ENCODE data around the gene ACTL7B. TPM values are rescaled to one million over a fixed set of nuclear protein-coding genes. Genes with fewer than 3 reads are reported as not detected.
"Not testable (repeated sequence)": the region's sequence is repeated elsewhere in the genome, so short reads cannot be mapped to it uniquely, and the experiment has no call there.

Gene ACTL7B
- polyA plus RNA-seq, 5 donors = not detected

DNA sequence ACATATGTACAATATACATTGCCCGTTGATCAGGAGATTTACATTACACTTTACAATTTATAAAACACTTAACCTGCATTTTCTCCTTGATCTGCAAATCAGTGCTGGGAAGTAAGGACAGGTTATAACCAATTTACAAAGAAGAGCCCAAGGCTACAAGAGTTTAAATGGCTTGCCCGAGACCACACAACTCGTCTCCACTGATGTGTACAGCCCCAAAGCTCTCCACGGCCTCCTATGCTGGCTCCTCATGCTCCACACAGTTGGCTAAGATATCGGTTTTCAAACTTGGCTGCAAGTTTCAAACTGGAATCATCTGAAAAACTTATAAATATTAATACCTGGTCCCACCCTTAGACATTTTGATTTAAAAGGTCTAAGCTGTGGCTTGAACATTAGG is 10.3 kb downstream of the ACTL7B start:
- no peak for DNase-seq

DNA sequence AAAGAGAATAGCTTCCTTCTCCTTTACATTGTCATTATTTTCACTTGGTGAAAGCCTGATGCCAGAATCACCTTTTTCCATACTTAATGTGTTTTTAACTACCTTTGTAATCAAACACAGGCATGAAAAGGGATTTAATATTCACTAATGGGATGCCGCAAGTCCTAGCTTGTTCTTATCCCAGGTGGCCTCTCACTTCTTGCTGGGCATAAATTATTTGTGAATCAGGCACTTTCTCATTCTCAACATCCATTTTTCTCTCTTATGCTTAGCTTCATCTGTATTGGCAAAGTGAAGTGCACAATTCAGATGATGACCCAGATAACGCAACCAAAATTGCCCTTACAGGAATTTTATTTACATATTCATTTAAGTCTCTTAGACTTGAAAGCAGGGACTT is 10.9 kb downstream of the ACTL7B start:
- DNase-seq = no peak

DNA sequence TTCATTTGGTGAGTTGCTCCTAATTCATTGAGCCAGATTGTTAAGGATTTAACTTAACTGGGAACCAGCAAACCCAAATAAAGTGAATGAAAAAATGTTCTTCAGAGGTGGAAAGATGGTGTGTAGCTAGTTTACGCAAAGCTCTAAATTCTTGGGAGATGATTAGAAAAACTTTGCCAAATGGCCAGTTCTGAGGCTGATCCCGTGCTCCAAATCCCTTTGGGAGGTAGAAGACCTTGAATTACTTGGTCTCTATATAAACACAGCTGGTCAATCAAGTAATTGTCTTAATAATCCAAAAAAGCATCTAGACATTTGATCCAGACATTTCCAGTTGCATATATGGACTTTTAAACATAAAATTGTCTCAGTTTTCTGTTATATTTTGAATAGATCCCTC is 11.4 kb downstream of the ACTL7B start:
- no peak for DNase-seq

DNA sequence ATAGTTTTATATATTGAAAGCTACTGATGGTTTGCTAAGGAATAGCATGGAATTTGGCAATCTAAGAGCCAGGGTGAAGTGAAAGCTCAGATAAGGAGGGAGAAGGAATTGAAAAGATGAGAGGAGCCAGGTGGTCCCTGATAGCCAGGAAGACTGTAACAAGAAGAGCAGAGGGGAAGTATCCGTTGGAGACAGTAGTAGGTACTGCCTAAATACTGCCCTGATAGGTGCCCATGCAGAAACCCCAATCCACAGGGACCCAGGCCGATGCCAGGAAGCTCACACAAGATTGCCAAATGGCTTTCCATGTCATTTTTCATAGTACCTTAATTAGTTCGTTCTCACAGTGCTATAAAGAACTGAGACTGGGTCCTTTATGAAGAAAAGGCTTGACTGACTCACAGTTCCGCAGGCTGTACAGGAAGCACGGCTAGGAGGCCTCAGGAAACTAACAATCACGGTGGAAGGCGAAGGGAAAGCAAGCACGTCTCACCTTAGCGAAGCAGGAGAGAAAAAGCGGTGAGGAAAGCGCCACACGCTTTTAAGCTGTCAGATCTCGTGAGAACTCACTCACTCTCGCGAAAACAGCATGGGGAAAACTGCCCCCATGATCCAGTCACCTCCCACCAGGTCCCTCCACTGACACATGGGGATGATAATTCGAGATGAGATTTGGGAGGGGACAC is 13.0 kb downstream of the ACTL7B start:
- no peak for DNase-seq

DNA sequence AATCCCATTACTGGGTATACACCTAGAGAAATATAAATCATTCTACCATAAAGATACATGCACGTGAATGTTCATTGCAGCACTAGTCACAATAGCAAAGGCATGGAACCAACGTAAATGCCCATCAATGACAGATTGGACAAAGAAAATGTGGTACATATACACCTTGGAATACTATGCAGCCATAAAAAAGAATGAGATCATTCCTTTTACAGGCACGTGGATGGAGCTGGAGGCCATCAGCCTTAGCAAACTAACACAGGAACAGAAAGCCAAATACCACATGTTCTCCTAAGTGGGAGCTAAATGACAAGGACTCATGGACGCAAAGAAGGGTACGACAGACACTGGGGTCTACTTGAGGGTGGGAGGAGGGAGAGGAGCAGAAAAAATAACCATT is 16.2 kb downstream of the ACTL7B start:
- DNase-seq = not testable (repeated sequence)

DNA sequence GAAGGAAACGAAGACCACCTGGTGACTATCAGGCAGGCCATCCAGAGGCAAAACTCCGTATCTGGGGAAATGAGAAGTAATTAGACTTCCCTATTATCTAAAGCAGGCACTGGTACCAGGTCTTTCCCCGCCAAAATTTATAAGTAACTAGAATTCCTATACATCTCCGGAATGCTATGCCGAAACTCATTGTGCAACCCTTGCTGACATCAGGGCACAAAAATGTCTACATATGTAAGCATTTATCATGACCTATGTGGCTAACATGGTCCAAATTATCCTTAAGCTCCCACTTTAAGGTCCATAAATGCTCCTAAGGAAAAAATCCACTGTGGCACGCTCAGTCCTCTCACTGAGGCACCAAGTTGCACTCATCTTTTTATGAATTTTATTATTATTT is 17.8 kb downstream of the ACTL7B start:
- DNase-seq = no peak

DNA sequence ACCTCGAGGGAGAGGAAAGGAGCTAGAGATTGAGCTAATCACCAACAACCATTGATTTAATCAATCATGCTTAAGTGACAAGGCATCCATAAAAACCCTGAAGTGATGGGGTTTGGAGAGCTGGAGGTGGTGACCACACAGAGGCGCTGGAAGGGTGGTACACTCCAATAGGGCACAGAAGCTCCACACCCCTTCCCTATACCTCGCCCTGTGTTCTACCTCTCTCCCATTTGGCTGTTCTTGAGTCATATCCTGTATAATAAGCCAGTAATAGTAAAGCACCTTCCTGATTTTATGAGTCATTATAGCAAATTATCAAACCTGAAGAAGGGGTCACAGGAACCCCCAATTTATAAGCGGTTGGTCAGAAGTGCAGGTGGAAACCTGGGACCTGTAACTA is 18.3 kb downstream of the ACTL7B start:
- DNase-seq = no peak

DNA sequence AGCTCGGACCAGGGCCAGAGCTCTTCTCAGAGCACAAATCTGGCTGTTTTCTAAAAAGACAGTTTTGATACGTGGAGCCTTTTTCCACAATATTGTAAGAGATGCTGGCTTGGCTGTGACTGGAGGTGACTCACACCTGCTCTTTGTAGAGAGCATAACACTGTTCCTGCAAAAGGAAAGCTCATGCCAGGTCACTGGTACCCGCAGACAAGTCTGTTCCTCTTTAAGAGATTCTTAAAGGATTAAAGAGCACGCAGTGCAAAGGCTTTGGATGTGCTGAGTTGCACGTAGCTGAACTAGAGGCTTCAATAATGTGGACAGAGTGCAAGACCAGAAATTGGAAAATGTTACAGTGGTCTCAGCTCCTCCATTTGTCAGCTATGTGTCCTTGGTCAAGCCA is 19.0 kb downstream of the ACTL7B start:
- DNase-seq = no peak

DNA sequence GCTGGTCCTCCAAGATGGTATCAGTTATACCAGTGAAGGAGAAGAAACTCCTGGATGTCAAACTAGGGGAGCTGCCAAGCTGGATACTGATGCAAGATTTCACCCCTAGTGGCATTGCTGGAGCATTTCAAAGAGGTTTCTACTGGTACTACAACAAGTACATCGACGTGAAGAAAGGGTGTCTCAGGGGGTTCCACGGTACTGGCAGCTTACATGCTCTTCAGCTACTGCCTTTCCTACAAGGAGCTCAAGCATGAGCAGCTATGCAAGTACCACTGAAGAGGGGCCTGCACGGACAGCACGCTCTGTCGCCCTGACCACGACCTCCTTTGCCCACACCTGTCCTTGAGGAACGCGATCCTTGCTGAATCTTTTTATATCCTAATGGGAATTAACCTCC is 19.5 kb downstream of the ACTL7B start:
- DNase-seq = no peak

DNA sequence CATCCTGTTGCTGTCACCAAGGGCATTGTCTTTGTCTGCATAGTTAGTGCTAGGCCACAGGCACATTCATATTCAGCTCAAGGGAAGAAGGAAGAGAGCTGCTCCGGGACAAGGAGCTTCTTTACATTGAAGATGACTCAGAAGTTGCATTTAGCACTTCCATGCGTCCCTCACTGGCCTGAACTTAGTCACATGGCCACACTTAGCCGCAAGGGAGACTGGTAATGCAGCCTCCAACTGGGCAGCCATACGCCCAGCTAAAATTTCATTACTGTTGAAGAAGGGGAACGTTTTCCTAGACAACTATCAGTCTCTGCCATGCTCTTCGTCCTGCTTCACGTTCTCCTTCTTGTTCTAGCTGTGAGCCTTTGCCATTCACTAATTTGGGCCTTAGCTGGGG is 20.0 kb downstream of the ACTL7B start:
- no peak for DNase-seq

DNA sequence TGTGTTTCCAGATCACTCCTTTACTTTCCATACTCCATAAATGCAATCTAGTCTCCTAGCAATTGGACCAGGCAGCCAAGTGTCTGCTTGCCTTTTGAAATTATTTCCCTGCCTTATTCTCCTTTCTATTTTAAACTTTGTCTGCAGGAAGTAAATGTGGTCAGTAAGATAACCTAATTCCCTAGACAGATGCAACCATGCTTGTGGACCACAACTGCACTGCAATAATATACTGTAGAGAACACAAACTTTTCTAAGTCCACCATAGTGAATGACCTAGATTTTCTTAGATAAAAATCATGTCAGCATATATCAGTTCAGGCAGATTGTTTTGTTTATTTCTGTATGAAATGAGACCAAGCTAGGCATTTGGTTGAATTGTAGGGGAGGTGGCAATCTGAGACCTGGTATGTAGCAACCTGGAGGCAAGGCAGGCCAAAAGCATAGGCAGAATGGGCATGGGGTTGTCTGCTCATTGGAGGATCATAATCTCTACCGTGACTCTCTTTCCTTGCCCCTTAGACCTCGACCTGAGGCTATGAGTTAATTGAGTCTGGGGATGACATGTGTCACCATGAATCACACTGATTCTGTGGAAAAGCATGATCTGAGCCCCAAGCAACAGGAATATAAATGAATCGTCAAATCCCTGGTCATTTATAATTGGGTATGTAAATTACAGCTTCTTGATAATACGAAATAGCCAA is 20.7 kb downstream of the ACTL7B start:
- DNase-seq = no peak

DNA sequence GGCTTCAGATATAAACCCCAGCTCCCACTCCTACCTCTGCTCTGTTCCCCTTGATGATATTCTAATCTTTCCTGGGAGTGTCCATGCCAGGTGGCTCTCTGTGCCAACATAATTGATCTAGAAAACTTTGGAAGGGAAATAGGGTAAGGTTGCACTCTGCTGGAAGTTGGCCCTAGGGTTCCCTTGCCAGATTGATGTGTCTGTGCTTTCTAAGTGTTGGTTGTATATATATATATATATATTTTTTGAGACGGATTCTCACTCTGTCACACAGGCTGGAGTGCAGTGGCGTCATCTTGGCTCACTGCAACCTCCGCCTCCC is 23.6 kb downstream of the ACTL7B start:
- DNase-seq = no peak

DNA sequence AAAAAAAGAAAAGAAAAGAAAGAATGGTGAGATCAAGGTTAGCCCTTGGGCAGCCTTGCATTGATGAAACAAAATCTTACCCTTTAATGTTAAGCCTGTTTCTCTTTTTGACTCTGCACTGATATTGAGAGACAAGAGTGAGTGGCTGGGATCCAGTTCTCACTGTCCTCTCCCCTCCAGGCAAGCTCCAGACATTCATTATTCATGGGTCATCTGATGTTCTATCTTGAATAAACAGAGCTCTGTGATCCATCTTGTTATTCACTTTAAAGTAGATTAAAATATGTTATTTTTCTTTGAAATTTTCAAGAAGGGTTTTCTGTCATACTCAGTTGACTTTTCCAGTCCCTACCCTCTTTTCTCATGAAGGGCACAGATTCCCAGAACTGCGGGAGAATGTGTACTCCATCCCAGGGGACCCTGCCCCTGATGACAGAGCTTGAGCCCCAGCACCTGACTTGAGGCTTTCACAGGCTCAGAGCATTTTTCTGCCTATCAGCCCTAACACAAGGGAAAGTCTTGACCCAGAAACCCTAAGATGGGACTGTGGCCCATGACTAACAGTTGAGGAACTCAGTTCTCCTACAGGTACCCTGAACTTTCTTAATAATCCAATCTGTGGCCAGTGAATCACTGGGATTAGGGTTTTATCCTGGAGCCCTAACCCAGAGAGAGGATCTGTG is 24.1 kb downstream of the ACTL7B start:
- DNase-seq = no peak

DNA sequence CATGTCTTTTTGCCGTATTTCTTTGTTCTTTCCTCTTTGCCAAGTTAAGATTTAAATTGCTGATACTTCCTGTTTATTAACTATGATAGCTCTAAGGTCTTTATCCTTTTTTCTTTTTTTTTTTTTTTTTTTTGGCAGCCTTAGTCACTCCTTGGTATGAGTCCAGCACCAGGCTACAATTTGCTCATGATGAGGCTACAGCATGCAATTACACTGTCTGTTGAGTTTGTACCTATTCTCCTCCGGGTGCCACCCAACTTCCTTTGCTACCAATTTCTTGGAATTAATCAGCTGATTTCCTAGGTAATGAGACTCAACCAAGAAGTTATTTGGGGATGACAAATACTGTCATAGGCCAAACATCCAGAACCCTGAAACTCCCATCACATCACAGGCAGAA is 25.5 kb downstream of the ACTL7B start:
- DNase-seq = no peak

DNA sequence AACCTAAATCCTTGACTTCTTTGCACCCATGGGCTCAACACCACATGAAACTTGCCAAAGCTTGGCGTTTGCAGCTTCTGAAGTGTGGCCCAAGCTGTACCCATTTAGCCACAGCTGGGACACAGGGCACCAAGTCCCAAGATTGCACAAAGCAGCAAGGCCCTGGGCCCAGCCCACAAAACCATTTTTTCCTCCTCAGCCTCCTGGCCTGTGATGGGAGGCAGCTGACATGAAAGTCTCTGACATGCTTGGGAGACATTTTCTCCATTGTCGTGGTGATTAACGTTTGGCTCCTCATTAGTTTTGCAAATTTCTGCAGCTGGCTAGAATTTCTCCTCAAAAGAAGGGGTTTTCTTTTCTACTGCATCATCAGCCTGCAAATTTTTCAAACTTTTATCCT is 32.0 kb downstream of the ACTL7B start:
- no peak for DNase-seq

DNA sequence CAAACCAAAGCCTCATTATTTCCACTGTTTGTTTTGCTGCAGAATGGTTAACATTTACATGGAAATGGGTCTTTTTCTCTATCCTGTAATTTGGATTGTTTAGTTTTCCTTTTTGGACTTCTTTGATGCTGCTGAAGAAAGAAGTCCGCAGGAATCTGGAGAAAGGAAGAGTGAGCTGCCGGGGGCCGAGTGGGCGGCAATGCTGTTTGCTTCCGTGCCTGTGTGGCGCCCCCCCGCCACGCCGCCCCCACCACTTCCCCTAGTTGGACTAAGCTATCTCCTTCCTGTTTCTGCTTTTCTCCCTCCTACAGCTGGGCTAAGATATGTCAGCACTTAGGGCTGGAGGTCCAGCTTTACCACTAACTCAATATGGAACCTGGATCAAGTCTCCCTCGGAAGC is 39.7 kb downstream of the ACTL7B start:
- DNase-seq = no peak

DNA sequence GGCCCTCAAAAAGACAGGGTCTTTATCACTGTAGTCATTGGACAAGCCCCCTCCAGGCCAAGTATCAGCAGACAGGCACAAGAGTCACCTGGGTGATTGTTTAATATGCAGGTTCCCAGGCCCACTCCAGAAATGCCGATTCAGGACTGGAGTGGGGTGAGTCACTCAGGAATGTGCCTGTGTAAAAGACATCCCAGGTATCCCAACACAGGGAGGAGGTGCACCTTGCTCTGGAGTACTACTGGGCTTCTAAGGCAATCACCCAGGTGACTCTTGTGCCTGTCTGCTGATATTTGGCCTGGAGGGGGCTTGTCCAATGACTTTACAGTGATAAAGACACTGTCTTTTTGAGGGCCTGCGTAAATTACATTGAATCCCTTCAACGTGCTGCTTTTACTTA is 40.6 kb downstream of the ACTL7B start:
- no peak for DNase-seq

DNA sequence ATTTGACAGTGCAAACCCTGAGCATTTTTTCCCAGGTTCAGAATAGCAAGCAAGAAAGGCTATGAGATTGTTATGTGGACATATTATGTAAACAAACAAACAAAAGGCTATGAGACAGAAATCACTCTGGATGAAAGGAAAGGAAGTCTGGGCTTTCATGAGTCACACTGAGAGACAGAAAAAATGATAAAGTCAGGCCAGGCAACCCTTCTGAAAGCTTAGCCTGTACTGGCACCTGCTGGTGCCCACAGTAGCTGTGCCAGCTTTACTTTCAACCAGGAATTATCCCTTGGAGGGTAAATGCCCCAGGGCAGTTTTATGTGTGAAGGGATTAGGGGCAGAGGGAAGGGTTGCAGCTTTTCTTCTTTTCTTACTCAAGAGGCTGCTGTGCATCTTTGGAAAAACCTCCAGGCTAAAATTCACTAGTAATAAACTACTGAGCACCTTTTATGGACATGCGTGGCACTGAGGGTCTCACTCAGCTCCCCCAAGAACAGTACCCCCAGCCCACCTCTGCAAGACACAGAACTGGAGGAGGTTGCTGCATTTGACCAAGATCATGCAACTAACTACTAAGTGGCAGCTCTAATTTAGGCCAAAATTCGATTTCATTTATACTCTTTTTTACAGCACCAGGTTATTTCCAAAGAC is 41.7 kb downstream of the ACTL7B start:
- DNase-seq = no peak

DNA sequence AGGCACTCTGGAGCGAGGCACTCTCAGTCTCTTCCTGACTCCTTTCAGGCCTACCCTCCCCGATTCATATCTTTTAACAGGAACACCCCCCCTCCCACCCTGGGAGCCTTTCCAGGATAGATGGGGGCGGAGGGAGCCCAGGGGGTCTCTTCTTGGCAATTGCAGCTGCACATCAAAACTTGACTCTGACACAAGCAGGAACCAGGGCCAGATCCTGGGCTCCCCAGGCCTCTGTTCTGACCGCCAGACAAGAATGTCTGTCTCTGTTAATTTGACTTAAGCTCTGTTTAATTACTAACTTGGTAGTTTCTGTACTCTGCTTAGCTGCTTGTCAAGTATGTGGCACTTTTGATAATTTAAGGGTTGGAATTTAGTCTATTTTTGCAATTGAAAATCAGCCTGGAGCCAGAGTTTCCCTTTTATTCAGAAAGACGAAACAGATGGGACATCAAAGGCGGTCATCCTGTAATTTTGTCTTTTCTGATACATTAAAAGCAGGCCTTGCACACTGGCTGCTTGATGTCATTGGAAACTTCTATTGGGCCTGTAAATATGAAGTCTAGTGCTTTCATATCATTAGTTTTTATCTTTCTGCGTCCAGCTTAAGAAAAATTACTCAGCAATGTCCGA is 43.3 kb downstream of the ACTL7B start:
- peak; percentile 64 to 72 for DNase-seq

DNA sequence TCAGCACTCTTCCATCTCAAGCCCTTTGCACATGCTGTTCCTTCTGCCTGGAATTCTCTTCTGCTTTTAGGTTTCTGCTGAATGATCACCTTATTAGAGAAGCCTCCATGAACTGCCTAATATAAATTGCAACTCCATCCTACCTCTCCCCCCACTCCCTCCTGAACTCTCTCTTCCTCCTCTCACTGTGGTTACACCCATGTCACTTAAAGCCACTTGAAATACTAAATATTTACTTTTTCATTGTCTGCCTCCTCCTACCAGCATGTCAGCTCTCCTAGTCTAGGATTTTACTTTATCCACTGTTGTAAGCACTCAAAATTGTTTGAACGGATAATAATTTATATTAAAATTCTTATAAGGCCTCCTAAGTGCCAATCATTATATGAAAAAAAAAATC is 43.8 kb downstream of the ACTL7B start:
- DNase-seq = peak in 1 of 2 donors; percentile 10

DNA sequence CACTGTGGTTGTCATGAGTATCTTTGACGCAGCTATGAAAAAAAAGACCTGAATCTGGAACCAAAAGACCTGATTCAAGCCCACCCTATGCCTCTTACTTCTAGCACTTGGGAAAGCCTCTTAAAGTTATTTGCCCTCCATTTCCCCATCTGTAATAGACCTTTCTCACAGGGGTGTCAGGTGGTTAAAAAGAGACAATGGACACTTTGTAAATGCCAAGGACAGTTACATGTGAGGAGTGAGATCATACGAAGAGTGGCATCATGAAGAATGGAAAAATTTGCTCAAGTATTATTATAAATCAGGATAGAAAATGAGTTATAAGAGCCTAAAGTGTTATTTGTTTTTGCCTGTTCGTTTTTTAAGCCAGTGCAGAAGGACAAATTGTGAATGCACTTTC is 46.5 kb downstream of the ACTL7B start:
- DNase-seq = no peak

Measured in right lung (tissue), 5 donors.